HG03457 (cell line): ENCODE data around the gene SLC9A3.
"Not testable (repeated sequence)": the region's sequence is repeated elsewhere in the genome, so short reads cannot be mapped to it uniquely, and the experiment has no call there.

Experiments
- ATAC-seq: cut with Tn5 transposase; IDR thresholded peaks from one replicate; pipeline ENCODE4 v1.9.1; 2021; ENCODE audit warnings: moderate number of reproducible peaks; ENCODE audit not compliant: unreplicated experiment

The SLC9A3 gene

GRCh38 chr5:511476-511875, 12.8 kb downstream of the SLC9A3 start:
- no peak for ATAC-seq

- ATAC-seq, result no peak
Observed at GRCh38 chr5:510521-510920, 13.7 kb downstream of the SLC9A3 start.

GRCh38 chr5:509611-510185, 14.6 kb downstream of the SLC9A3 start:
- no peak for ATAC-seq

GRCh38 chr5:507986-508575, 16.2 kb downstream of the SLC9A3 start:
- not testable (repeated sequence) for ATAC-seq

GRCh38 chr5:505951-506525, 18.2 kb downstream of the SLC9A3 start:
- no peak for ATAC-seq

- no peak for ATAC-seq
Observed at GRCh38 chr5:504326-505154, 19.7 kb downstream of the SLC9A3 start.

- ATAC-seq, result no peak
Observed at GRCh38 chr5:502325-503079, 21.7 kb downstream of the SLC9A3 start.

GRCh38 chr5:501831-502184, 22.4 kb downstream of the SLC9A3 start:
- no peak for ATAC-seq

- ATAC-seq, result no peak
Observed at GRCh38 chr5:501105-501830, 23.0 kb downstream of the SLC9A3 start.

GRCh38 chr5:500491-500890, 23.8 kb downstream of the SLC9A3 start:
- ATAC-seq, result no peak

GRCh38 chr5:499233-500209, 24.7 kb downstream of the SLC9A3 start:
- no peak for ATAC-seq

- ATAC-seq, result no peak
Observed at GRCh38 chr5:497871-498509, 26.3 kb downstream of the SLC9A3 start.

GRCh38 chr5:497090-497700, 27.1 kb downstream of the SLC9A3 start:
- no peak for ATAC-seq

GRCh38 chr5:496028-496427, 28.2 kb downstream of the SLC9A3 start:
- ATAC-seq, result no peak

- no peak for ATAC-seq
Observed at GRCh38 chr5:494667-495255, 29.5 kb downstream of the SLC9A3 start.

GRCh38 chr5:493758-494157, 30.5 kb downstream of the SLC9A3 start:
- ATAC-seq, result no peak

GRCh38 chr5:493119-493701, 31.0 kb downstream of the SLC9A3 start:
- no peak for ATAC-seq
